Keratinocyte (primary cell): Measurements from ENCODE around the gene RASGEF1B. TPM values are rescaled to one million over a fixed set of nuclear protein-coding genes. Genes with fewer than 3 reads are reported as not detected.

Source experiments
- DNase-seq: peaks from one replicate; pipeline ENCODE4 v3.0.0-alpha.2; 2011; ENCODE audit warnings: low read depth, missing footprints, low spot score
- FAIRE-seq: peaks from 2 replicates; lab custom pipeline; 2011; peaks lifted over from hg19 to GRCh38; lab: Jason Lieb, UNC
- H2AFZ ChIP-seq: 2 replicates; pipeline ENCODE4 v1.6.0; 2012; ENCODE audit warnings: low read length, control low read depth, inconsistent platforms; ENCODE audit not compliant: control insufficient read depth
- H3K27ac ChIP-seq: 2 replicates; pipeline ENCODE4 v1.5.1; 2011; ENCODE audit warnings: low read length; ENCODE audit not compliant: control insufficient read depth, insufficient read depth
- H3K27me3 ChIP-seq: 3 replicates; pipeline ENCODE4 v1.6.0; 2011; ENCODE audit warnings: low read length; ENCODE audit not compliant: control insufficient read depth, insufficient read depth; ENCODE audit errors: extremely low read depth
- H3K36me3 ChIP-seq, 2 experiments: 2 replicates in 1 of 2; 3 replicates in 1 of 2; pipeline ENCODE4 v1.5.1; 2011; ENCODE audit warnings: low read length in 2 of 2, mild to moderate bottlenecking in 1 of 2; ENCODE audit not compliant: control insufficient read depth in 2 of 2, insufficient read depth in 2 of 2; ENCODE audit errors: extremely low read depth in 1 of 2
- H3K4me1 ChIP-seq: 3 replicates; pipeline ENCODE4 v1.5.1; 2011; ENCODE audit warnings: low read length; ENCODE audit not compliant: control insufficient read depth, insufficient read depth; ENCODE audit errors: extremely low read depth
- H3K4me2 ChIP-seq: 3 replicates; pipeline ENCODE4 v1.6.0; 2011; ENCODE audit warnings: low read depth, low read length; ENCODE audit not compliant: control insufficient read depth, insufficient read depth; ENCODE audit errors: extremely low read depth
- H3K4me3 ChIP-seq, 3 experiments: fragments of 200-600 bp in 1 of 3; sonication (generic) in 1 of 3; 2 replicates in 2 of 3; 3 replicates in 1 of 3; pipeline ENCODE4 v1.5.1; 2011 to 2016; ENCODE audit warnings: low read length in 3 of 3, mild to moderate bottlenecking in 3 of 3, control low read depth in 2 of 3, inconsistent platforms in 1 of 3, low read depth in 1 of 3, mixed read lengths in 1 of 3, mixed run types in 1 of 3, moderate library complexity in 1 of 3; ENCODE audit not compliant: control insufficient read depth in 2 of 3, insufficient read depth in 2 of 3; ENCODE audit errors: extremely low read depth in 1 of 3
- H3K79me2 ChIP-seq: 2 replicates; pipeline ENCODE4 v1.6.0; 2012; ENCODE audit warnings: low read length; ENCODE audit not compliant: control insufficient read depth, insufficient read depth
- H3K9ac ChIP-seq: 3 replicates; pipeline ENCODE4 v1.6.0; 2011; ENCODE audit warnings: low read length; ENCODE audit not compliant: control insufficient read depth, insufficient read depth; ENCODE audit errors: extremely low read depth
- H3K9me1 ChIP-seq: 3 replicates; pipeline ENCODE4 v1.6.0; 2011; ENCODE audit warnings: low read length; ENCODE audit not compliant: control insufficient read depth, insufficient read depth; ENCODE audit errors: extremely low read depth
- H3K9me3 ChIP-seq: 2 replicates; pipeline ENCODE4 v1.5.1; 2012; ENCODE audit warnings: low read depth, low read length; ENCODE audit not compliant: control insufficient read depth
- H4K20me1 ChIP-seq: 3 replicates; pipeline ENCODE4 v1.6.0; 2011; ENCODE audit warnings: low read length; ENCODE audit not compliant: control insufficient read depth, insufficient read depth; ENCODE audit errors: extremely low read depth
- EZH2 ChIP-seq: IDR thresholded peaks from one replicate; pipeline ENCODE4 v1.6.1; 2012; ENCODE audit warnings: inconsistent platforms, mild to moderate bottlenecking, low read length, moderate library complexity
- dilution Hi-C: fragments of 300-500 bp; cut with MboI; formaldehyde crosslinking; loops from one replicate; pipeline ENCODE4 v1.7.0; 2020; ENCODE audit warnings: low sequenced_read_pairs; ENCODE audit not compliant: extremely low pct_ligation_motif_present
- polyA plus RNA-seq, 5 experiments: library from polyadenylated mRNA; depleted of rRNA in 3 of 5; stranded (reverse) in 3 of 5; stranded (forward) in 1 of 5; unstranded in 1 of 5; fragments of >200 nt; gene quantifications; 1 replicate in 1 of 5; 2 replicates in 3 of 5; 3 replicates in 1 of 5; pipeline versions ENCODE4 v1.2.1 to v1.2.3, GENCODE V29; 2011 to 2012; ENCODE audit warnings: missing spikeins in 2 of 5, low read depth in 1 of 5, low replicate concordance in 1 of 5
- TF ChIP-seq, protein P1 (sequence below), 3 experiments: IDR thresholded peaks in 1 of 3; conservative IDR thresholded peaks in 1 of 3; optimal IDR thresholded peaks in 1 of 3; 2 replicates in 2 of 3; 3 replicates in 1 of 3; pipeline versions ENCODE3 to v1.5.1; 2011; ENCODE audit warnings: low read length in 3 of 3, mild to moderate bottlenecking in 3 of 3, moderate library complexity in 2 of 3, control low read depth in 1 of 3, inconsistent platforms in 1 of 3; ENCODE audit not compliant: insufficient read depth in 2 of 3; ENCODE audit errors: extremely low read depth in 1 of 3

RASGEF1B gene
- polyA plus RNA-seq, 1 donor (not counting 4 experiments of a cell fraction or from before 2014, with no cell fraction given), result 0.68 TPM

- no peaks in the 10 kb centered on the region for H4K20me1 ChIP-seq
- H3K9me3 ChIP-seq, result no peaks in the 10 kb centered on the region
- H3K36me3 ChIP-seq, result no peaks in the 10 kb centered on the region
- H3K4me1 ChIP-seq, result peaks cover 5% of the 10 kb centered on the region
- TF ChIP-seq, protein P1, sequence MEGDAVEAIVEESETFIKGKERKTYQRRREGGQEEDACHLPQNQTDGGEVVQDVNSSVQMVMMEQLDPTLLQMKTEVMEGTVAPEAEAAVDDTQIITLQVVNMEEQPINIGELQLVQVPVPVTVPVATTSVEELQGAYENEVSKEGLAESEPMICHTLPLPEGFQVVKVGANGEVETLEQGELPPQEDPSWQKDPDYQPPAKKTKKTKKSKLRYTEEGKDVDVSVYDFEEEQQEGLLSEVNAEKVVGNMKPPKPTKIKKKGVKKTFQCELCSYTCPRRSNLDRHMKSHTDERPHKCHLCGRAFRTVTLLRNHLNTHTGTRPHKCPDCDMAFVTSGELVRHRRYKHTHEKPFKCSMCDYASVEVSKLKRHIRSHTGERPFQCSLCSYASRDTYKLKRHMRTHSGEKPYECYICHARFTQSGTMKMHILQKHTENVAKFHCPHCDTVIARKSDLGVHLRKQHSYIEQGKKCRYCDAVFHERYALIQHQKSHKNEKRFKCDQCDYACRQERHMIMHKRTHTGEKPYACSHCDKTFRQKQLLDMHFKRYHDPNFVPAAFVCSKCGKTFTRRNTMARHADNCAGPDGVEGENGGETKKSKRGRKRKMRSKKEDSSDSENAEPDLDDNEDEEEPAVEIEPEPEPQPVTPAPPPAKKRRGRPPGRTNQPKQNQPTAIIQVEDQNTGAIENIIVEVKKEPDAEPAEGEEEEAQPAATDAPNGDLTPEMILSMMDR (optimal IDR thresholded peaks at IDR 0.05 in 1 of 3, IDR thresholded peaks at IDR 0.05 in 1 of 3, conservative IDR thresholded peaks at IDR 0.05 in 1 of 3; ENCODE audit: extremely low read depth in 1 of 3, insufficient read depth in 2 of 3, low read length in 3 of 3), result no peak
- no peak for TF ChIP-seq EZH2
- H3K27me3 ChIP-seq, result no peaks in the 10 kb centered on the region
- FAIRE-seq, result no peak
- H3K4me2 ChIP-seq, result no peak overlapping the region
- no peak overlapping the region for H3K27ac ChIP-seq
- no peak overlapping the region for H2AFZ ChIP-seq
- dilution Hi-C loops, result no loop called here
- no peaks in the 10 kb centered on the region for H3K79me2 ChIP-seq
- H3K9ac ChIP-seq, result no peak overlapping the region
- no peaks in the 10 kb centered on the region for H3K9me1 ChIP-seq
- H3K4me3 ChIP-seq, result no peak overlapping the region
- no peak for DNase-seq
Measured at GRCh38 chr4:81445196-81445595, 26.5 kb downstream of the RASGEF1B start.

- Histone ChIP-seq H3K4me3 (no peak overlapping the region), H3K9me1 (no peaks in the 10 kb centered on the region), H3K9me3 (no peaks in the 10 kb centered on the region), H3K4me2 (no peak overlapping the region), H3K36me3 (no peaks in the 10 kb centered on the region), H4K20me1 (no peaks in the 10 kb centered on the region), H3K9ac (no peak overlapping the region), H3K27me3 (no peaks in the 10 kb centered on the region), H2AFZ (no peak overlapping the region), H3K27ac (no peak overlapping the region), H3K4me1 (no peaks in the 10 kb centered on the region), H3K79me2 (no peaks in the 10 kb centered on the region)
- DNase-seq (no peak), FAIRE-seq (no peak)
- dilution Hi-C loops, result no loop called here
- TF ChIP-seq, protein P1 (optimal IDR thresholded peaks at IDR 0.05 in 1 of 3, IDR thresholded peaks at IDR 0.05 in 1 of 3, conservative IDR thresholded peaks at IDR 0.05 in 1 of 3; ENCODE audit: extremely low read depth in 1 of 3, insufficient read depth in 2 of 3, low read length in 3 of 3), result no peak
- no peak for TF ChIP-seq EZH2
Measured at GRCh38 chr4:81442484-81443085, 29.1 kb downstream of the RASGEF1B start.
